GM06990 (cell line): ENCODE measurements around the gene TGDS.

Experiments used
- DNase-seq: peaks from one replicate; pipeline ENCODE4 v3.0.0-alpha.2; 2011; ENCODE audit not compliant: insufficient read length; ENCODE audit errors: extremely low read depth
- H3K27me3 ChIP-seq: replicated peaks from 2 replicates; pipeline ENCODE4 v1.6.0; 2011; ENCODE audit warnings: low read length; ENCODE audit not compliant: control insufficient read depth, insufficient read depth
- H3K36me3 ChIP-seq: 2 replicates; pipeline ENCODE4 v1.5.1; 2011; ENCODE audit warnings: low read length; ENCODE audit not compliant: control insufficient read depth, insufficient read depth
- H3K4me3 ChIP-seq: replicated peaks from 2 replicates; pipeline ENCODE4 v1.5.1; 2011; ENCODE audit warnings: low read depth, mild to moderate bottlenecking, control low read depth, low read length
- TF ChIP-seq, protein P1 (sequence below): IDR thresholded peaks from 2 replicates; pipeline ENCODE4 v1.5.1; 2011; ENCODE audit warnings: low read length, control low read depth, mild to moderate bottlenecking, inconsistent platforms; ENCODE audit not compliant: insufficient read depth, poor library complexity, severe bottlenecking

The TGDS gene

DNA sequence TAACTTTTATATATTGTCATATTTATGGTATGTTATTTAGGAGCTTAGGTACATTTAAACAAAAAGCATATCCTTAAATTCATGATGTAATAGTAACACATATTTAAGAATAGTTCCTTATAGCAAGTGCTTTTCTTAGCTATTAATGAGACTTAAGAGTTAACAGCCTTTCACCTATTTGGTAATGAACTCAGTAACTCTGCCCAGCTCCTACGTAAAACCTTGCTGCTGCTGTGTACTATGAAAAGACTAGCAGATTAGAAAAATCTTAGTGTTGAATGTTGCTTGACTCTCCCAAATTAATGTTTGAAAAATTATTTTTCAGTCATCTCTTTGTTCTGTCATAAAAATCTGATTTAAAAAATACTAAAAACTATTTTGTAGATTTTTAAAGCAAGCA lies 12.6 kb upstream of the TGDS start:
- peaks cover 1% of the 10 kb centered on the region; the same call in 1 of the 2 replicates for H3K36me3 ChIP-seq
- no peak for DNase-seq
- no peak overlapping the region for H3K4me3 ChIP-seq
- no peaks in the 10 kb centered on the region for H3K27me3 ChIP-seq
- TF ChIP-seq, protein P1, sequence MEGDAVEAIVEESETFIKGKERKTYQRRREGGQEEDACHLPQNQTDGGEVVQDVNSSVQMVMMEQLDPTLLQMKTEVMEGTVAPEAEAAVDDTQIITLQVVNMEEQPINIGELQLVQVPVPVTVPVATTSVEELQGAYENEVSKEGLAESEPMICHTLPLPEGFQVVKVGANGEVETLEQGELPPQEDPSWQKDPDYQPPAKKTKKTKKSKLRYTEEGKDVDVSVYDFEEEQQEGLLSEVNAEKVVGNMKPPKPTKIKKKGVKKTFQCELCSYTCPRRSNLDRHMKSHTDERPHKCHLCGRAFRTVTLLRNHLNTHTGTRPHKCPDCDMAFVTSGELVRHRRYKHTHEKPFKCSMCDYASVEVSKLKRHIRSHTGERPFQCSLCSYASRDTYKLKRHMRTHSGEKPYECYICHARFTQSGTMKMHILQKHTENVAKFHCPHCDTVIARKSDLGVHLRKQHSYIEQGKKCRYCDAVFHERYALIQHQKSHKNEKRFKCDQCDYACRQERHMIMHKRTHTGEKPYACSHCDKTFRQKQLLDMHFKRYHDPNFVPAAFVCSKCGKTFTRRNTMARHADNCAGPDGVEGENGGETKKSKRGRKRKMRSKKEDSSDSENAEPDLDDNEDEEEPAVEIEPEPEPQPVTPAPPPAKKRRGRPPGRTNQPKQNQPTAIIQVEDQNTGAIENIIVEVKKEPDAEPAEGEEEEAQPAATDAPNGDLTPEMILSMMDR, result no peak

DNA sequence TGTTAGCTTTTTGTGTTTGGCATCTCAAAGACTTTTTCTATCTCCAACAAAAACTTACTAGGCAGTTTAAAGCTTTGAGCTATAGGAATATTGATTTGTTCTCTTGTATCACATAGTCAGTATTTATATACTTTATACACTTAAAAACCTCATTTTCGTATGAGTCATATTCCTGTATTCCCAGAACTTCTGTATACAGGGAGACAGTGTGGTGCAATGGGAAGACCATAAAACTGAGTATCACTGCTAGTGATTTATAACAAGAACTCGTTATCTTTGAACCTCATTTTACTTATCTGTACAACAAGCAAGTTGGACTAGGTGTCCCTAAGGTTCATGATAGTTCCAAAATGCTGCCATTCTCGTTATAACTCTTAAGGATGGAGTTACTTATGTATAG lies 12.0 kb upstream of the TGDS start:
- Histone ChIP-seq H3K36me3 (peaks cover 1% of the 10 kb centered on the region; the same call in 1 of the 2 replicates), H3K27me3 (no peaks in the 10 kb centered on the region), H3K4me3 (no peak overlapping the region)
- DNase-seq, result no peak
- TF ChIP-seq, protein P1, result no peak

DNA sequence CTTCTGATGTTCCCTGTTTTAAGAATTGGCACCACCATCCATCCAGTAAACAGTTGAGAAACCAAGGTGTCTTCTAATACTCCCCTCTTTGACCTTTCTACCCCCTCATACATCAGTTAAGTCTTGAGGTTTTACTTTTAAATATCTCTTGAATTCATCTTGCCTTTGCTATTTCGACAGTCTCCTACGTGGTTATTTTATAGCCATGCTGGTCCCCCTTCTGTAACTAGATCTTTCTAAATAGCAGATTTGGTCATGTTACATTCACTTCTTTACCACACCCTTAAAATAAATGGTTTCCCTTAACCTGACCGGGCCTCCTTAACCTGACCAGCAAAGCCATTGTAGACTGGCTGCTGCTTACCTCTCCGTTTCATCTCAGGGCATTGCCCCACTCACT lies 11.1 kb upstream of the TGDS start:
- DNase-seq, result no peak
- Histone ChIP-seq H3K36me3 (peaks cover 1% of the 10 kb centered on the region; the same call in 1 of the 2 replicates), H3K27me3 (no peaks in the 10 kb centered on the region), H3K4me3 (no peak overlapping the region)
- TF ChIP-seq, protein P1, result no peak

DNA sequence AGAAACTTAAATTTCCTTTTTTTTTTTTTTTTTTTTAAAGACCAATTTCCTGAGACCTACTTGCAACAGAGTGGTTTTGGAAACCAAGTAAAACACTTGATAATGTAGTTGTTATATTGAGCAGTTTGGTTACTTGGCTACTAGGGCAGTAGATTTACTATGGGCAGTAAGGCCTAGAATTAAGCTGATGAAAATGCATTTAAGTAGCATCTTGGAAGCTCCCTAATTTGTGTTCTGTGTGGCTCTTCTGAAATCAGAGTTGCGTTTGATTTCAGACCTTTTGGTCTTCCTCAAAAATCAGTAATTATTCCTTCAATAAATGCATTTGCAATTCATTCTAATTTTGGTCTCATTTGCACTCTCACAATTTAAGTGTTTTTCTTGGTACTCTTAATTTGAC lies 6.5 kb upstream of the TGDS start:
- DNase-seq, result no peak
- TF ChIP-seq, protein P1, result no peak
- peak overlapping the region; percentile 86 for H3K4me3 ChIP-seq
- no peaks in the 10 kb centered on the region for H3K27me3 ChIP-seq
- no peaks in the 10 kb centered on the region for H3K36me3 ChIP-seq

DNA sequence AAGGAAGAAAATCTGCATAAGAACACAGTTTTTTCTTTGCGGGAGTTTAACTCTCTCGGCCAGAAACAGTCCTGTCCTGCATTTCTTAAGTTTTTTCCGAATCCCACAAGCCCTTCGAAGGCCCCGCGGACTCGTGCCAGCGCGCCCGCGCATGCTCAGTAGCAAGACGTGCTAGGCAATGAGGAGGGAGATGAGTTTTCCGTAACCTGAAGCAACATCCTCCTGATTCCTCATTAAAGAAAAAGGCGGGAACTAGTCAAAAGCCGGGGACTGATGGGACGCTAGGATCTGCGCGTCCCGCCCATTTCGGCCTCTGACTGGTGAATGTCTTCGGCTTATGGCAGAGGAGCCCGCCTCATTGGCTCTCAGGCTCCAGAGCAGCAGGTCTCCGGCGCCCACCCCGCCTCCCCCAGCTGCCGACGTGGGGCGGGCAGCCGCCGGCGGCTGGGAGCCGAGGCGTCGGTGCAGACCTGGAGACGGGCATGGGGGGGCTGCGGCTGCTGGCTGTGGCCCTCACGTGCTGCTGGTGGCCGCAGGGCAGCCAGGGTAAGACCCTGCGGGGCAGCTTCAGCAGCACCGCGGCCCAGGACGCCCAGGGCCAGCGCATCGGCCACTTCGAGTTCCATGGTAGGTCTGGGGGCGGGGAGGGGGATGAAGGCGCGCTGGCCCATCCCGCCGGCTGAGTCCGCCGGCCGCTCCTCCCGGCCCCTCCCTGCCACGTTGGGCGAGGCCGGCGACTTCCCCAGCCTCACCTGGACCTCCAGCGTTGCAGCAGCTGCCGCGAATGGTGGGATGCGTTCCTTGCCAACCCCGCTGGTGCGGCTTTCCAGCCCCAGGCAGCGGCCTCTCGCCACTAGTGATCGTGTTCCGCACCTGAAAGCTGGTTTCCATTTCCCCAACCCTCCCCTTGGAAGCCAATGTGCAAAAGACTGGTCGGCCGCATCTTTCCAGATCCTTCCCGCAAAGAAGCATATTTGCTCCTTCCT lies 5.8 kb upstream of the TGDS start, which contains the start of gene GPR180:
GPR180 (plus strand) TSS at position 412 of the 986 bp plus-strand sequence; CDS start at position 483, 71 bp downstream.
- TF ChIP-seq, protein P1, result no peak
- Histone ChIP-seq H3K27me3 (no peaks in the 10 kb centered on the region), H3K36me3 (no peaks in the 10 kb centered on the region), H3K4me3 (peak within 1 kb of the TSS; percentile 86)
- peak; percentile 94 for DNase-seq
